NCI-H2227 (cell line): ENCODE measurements around the gene RSPO3.
"Not testable (repeated sequence)": the region's sequence is repeated elsewhere in the genome, so short reads cannot be mapped to it uniquely, and the experiment has no call there.

ENCODE experiments used
- DNase-seq: peaks from one replicate; lab custom pipeline; 2025; ENCODE audit not compliant: unreplicated experiment; lab: John Stamatoyannopoulos, UW

The RSPO3 gene, protein sequence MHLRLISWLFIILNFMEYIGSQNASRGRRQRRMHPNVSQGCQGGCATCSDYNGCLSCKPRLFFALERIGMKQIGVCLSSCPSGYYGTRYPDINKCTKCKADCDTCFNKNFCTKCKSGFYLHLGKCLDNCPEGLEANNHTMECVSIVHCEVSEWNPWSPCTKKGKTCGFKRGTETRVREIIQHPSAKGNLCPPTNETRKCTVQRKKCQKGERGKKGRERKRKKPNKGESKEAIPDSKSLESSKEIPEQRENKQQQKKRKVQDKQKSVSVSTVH

DNA sequence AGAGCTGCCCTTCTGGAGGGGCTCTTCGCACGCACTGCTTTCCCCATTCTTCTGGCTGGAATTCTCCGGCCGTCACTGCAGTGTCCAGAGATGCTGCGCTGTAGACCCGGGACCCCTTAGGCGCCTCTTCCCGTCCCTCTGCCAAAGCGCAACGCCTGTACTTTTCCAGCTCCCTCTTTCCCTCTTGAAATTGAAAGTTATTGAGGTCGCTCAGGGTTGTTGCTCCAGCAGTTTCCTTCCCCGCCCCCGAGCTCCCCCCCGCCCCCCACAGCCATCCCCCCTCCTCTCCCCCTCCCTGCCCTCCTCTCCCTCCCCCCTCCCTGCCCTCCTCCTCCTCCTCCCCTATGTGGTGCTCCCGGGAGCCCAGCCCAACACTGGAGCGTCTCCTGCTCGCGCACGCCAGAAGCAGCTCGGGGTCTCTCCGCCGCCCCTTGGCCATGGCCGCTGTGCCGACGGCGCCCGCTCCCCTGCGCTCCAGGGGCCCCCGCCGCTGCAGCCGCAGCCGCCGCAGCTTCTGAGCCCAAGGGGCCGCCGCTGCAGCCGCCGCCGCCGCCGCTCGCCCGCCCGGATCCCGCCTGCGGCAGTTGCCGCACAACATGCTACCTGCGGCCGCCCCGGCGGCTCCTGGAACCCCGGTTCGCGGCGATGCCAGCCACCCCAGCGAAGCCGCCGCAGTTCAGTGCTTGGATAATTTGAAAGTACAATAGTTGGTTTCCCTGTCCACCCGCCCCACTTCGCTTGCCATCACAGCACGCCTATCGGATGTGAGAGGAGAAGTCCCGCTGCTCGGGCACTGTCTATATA lies at the start of gene RSPO3:
Gene RSPO3, plus strand, starts transcription at position 374 of the 804 bp plus-strand sequence. CDS start 522 bp downstream, outside the sequence.
- DNase-seq: peak; percentile 13

DNA sequence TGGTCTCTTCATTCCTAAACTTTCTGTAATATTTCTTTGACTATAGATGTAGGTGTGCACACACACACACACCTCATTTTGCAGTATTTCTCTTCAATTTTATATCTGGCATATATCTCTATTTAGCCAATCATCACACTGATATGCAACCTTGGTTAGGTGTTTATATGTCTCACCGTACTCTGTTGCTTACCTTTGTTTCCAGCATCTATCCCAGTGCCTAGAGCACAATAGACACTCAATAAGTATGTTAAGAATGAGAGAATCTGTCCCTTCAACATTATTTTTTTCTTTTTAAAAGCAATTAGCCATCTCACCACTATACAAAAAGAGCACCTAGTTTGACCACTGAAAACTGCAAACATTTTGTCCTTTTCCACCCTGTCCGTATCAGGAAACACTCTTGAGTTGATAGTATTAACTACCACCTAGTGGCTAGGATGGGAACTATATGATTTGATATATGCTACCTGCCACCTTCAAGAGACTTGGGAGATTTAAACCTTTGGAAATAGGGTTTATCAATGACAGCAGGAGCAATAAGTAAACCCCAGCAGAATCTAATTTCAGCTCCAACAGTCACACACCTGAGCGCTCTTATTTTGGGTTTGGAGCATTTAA lies 48.7 kb upstream of the RSPO3 start:
- DNase-seq: no peak

DNA sequence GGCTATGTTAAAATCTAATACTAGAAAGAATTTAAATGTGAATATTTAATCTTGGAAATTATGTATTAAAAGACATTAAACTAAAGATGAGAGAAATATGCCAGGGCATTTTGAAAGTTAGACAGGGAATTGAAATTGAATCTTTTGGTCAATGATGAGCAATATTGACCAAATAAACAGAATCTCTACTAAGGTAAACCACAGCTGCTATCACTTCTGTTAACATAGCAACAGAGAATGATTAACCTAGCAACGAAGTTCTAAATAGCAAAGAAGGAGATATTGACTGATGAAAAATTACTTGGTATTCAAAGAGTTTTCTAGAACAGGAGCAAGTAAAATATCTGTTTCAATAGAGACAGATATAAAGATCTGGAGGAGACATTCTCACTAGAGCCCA lies 45.2 kb upstream of the RSPO3 start:
- DNase-seq: no peak

DNA sequence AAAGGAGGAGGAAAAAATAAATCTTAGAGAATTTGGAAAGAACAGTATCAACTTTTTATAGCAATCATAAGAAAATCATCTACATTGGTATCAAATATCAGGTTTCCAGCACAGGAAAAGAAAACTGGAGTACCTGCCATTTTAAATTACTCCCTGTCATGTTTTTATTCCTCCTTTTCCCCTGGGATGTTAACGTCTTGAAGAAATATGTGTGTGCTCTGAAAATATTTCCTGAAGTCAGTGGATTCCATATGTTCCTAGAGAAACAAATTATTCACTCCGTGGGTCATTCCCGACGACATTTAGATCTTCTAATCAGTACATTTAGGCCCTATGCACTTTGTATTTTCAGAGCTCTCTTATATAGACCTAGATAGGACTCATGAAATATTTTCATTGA lies 42.0 kb upstream of the RSPO3 start:
- no peak for DNase-seq

DNA sequence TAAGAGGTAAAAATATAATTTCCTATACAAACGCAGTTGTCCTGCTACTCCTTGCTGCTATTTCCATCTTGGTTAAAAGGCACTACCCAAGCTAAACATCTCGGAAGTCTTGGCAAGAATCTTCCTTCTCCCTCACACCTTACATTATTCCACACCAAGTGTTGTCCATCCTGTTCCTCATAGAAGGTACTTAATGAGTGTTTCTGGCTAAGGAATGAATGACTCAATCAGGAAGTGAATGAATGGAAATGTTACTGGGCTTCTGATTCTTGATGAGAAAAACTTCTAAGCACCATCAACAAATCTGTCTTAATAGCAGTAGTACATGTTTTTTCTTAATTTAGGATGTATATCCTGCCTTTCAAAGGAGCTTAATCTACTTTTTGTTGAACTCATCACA lies 40.6 kb upstream of the RSPO3 start:
- DNase-seq: no peak

DNA sequence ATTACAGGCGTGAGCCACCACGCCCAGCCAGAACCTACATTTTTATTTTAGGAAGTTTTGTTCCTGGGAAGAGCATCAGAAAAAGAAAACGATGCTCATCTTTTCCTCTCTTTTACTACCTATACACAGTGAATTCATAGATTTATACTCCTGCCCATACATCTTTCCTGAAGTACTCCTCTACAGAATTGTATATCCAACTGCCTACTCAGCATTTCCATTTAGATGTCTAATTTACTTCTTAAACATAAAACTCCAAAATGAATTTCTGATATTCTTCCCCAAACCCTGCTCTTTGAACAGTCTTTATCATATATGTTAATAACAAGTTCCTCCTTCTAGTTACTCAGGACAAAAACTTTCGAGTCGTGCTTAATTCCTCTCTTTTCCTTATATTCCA lies 39.8 kb upstream of the RSPO3 start:
- DNase-seq: no peak

DNA sequence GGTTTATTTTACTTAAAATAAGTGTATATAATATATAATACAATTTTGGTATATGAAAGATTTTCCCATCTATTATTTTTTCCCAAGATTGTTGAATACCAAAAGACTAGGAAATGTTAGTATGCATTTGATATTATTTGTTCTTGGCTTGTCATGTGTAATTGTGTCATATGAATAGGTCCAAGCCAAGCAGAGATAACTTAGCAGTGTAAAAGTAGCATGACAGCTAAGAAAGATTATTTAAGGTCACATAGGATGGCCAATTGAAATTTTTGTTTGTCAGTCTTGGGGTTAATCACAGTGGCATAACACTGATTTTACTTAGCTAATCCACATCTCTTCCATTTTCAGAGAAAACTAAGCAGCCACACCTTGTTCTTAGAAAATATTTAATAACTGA lies 38.8 kb upstream of the RSPO3 start:
- no peak for DNase-seq

DNA sequence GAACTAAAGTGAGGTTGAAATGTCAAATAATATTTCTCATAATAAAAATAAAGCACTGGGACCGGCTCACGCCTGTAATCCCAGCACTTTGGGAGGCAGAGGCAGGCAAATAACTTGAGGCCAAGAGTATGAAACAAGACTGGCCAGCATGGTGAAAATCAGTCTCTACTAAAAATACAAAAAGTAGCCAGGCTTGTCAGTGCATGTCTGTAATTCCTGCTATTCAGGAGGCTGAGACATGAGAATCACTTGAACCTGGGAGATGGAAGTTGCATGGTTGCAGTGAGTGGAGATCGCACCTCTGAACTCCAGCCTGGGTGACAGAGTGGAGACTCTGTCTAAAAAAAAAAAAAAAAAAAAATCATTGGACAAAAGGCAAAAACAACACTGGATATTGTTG lies 38.4 kb upstream of the RSPO3 start:
- DNase-seq: no peak

DNA sequence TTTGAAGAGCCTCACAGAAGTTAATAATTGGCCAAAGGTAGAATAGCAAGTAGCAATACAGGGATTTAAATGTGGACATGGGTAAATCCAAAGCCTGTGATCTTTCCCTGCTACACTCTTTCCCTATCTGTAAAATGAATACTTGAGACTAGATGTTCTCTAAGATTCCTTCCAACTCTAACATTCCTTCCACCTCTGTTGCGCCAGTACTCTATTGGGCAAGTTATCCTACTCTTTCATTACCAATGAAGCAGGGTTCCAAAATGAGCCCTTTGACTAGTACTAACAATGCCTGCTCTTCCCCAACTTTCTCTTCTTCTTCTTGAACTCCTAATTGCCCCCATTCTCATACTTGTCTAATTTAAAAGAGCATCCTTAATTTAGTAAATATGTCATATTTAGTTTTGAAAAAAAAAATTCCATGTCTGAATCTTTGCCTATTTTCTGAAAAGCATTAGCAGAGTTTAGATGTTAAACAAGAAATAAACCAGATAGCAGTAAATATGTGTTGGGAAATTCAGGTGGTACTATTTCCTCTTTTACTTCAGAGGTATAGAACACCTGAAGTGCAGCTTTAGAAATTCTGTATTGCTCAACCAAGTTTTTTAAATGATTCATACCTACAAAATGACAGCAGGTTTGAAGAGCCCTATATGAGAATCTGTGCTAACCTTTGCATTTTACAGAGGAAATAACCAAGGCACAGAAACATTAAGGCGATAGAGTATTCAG lies 35.1 kb upstream of the RSPO3 start:
- no peak for DNase-seq

DNA sequence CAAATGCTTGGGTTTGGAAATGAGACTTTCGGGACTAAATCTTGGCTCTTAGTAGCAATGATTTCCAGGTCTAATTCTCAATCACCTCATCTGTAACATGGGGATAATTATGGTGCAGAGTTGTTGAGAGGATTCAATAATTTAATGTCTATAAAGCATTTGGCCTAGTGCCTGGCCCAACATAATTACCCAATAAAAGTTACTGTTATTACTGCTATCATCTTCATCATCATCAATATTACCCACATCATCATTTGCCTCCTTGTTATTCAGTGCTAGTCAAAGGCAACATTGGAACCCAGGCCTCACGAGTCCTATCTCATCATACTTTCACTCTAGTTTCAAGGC lies 34.5 kb upstream of the RSPO3 start:
- DNase-seq: no peak

DNA sequence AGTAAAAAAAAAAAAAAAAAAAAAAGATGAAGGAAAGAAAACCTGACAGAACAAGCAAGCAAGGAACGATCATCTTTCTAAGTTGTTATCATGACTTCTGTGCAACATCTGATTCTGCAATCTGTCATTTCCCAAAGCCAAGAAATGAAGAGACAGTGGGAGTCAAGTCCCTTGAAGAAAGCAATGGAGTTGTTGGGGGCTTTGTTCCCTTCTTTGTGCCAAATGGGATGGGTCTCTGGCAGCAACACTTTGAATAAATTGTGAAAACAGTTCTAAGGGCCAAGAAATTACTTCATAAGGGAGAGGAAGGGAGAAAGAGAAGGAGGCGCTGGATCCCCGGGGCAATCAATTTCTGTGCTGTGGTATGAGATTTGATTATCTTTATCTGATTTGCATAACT lies 33.3 kb upstream of the RSPO3 start:
- no peak for DNase-seq

DNA sequence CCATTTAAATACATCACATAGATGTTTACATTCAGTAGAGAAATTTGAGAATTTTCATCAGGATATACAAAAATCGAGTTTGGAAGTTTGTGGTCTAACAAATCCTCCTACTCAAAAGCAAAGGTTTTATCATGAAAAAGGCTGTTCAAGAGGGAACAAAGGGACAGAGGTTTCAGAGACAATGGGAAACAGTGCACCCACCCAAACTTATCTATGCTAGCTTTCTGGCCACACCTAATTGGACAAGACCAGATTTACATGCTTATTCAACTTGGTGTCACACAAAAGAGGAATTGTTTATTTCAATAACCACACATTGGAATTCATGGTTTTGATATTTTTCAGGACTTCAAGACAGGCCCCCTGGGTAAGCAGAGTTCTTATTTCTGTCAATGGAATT lies 28.4 kb upstream of the RSPO3 start:
- no peak for DNase-seq

DNA sequence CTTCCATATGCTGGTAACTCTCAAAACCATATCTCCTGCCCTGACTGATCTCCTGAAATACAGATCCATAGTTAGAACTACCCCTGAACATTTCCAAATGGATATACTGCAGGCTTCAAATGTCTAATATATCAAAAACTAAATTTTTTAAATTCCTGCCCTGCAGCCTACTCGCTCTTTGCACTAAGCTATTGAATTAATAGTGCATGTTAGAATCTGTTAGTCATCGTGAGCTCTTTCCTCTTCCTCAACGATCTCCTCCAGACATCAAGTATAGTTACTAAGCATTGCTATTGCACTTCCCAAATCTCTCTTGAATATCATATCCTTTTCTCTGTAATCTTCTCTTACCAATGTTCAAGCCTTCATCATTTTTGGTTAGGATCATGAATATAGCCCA lies 26.0 kb upstream of the RSPO3 start:
- DNase-seq: no peak

DNA sequence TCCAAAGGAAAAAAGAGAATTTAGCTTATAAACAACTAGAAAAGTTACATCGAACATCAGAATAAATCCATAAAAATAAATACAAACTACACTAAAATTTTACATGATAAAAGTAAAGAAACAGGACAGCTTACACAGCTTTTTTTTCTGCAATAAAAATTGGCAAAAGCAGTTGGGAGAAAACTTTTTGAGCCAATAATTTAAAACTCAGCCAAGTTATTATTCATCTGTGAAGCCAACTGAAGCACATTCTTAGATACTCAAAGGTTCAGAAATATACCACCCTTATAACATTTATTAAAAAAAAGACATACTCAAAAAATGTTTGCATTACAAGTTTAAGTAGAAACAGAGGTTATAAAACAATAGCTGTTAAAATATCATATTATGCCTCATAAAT lies 23.7 kb upstream of the RSPO3 start:
- DNase-seq: no peak

DNA sequence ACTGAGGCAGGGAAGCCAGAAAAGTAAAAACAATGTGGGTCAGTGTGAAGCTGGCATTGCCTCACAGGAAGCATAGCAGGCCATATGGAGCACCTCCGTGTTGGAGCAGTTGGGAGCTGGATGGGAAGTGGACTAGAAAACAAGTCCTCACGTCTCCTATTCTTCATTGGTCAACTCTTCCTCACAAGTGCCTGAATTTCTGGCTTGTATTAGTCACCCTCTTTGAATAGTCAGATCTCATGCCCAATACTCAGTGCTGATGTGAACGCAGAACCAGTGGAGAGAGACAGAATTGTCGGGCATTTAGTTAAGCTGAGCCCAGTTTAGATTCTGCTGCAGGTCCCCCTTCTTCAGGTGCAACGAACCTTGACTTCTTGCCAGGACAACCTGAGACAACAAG lies 22.3 kb upstream of the RSPO3 start:
- DNase-seq: no peak

DNA sequence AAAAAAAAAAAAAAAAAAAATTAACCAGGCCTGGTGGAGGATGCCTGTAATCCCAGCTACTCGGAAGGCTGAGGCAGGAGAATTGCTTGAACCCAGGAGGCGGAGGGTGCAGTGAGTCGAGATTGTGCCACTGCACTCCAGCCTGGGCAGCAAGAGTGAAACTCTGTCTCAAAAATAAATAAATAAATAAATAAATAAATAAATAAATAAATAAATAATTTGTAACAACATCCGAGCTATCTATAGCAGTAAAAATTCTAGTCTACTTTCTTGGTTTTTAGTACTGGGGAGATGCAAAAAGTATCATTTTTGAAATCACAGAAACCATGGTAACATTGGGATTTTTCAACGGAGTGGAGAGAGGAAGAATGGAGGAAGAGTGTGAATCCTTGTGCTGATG lies 21.0 kb upstream of the RSPO3 start:
- not testable (repeated sequence) for DNase-seq

DNA sequence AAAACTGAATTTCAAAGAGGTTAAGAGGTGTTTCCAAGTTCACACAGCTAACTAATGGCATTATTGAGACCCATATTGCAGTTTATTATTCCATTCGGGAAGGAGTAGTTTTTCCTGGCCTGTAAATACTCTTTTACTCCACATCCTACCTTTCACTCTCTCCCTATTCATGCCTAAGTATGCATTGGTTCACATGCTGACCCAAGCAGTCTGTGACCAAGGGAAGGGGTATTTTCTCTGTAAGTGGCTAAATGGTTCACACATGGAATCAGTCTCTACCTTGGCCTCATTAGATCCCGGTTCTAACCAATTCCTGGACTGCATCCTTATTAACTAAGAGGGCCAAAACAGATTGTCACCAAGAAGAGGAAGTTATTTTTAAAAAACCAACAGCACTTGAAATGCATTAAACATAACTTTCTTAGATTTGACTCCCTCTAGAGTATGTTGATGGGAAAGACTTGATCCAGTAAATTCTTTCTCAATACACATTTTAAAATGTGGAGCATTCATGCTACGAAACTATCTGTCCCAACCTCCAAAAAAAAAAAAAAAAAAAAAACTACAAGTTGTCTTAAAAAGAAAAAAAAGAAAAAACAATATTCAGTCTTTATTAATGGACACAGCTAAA lies 17.8 kb upstream of the RSPO3 start:
- no peak for DNase-seq

DNA sequence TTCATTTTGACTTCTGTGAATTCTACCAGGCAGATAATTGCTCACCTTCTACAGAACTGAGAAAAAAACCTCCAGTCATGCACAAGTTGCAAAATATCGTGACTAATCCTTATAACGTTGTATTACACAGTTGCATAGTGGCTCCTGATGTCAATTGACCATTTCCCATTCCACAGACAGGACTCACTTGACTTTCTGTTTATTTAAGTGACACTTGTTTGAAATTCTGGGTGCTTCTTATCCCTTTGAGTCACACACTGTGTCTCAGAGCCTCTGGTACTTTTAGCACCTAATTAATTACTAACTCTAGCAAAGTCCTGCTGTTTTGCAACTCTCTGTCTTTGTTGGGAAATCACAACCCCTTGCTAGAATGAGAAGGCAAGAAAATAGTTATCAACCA lies 16.2 kb upstream of the RSPO3 start:
- DNase-seq: no peak

DNA sequence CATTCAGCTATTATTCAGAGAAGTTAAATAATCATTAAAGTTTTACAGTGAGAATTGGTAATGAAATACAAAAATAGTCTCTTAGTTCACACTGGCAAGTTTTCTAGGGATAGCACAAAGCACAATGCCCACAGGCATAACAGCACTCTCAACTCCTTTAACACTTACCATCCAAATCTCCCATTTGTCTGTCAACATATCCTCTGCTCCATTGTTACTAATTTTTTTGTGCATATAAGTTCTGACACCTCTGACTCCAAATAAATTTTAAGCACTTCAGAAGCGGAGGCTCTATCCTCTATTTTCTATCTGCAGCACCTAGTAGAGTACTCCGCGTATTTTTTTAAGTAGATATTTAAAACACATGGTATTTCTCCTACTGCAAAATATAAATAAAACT lies 15.6 kb upstream of the RSPO3 start:
- DNase-seq: no peak

DNA sequence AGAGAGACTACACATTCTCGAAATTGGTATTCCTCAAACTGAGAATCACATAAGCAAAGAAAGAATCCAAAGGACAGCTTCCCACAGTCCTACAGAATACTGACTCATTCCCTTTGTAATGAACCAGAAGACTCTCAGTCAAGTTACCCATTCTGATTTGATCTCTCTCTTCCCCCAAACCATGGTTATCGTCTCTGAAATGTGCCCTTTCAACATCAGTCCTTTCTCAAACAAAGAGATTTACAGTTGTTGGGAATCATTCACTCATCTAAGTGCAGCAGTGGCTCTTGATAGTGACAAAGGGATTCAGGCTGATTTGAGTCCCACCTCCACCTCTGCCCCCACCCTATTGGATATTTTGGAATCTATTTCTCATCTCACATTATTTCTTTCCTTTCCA lies 15.0 kb upstream of the RSPO3 start:
- DNase-seq: no peak

DNA sequence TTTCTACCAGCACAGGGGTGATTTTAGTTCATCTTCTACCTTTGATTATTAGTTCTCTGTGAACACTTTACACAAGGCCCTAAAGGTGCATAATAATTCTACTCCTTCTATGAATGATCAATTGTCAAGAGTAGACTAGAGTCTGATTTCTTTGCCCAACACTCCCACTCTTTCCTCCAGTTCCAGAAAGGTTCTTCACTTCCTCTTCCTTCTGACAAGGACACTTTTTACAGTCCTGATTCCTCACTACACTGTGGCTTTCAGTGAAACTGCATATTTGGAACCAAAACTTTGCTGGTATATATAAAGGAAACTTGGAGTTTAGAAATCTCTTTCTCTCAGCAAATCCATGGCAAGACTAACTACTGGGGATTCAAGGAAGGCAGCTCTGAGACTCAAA lies 10.6 kb upstream of the RSPO3 start:
- DNase-seq: no peak
